Subcutaneous abdominal adipose tissue (tissue), 5 donors: ENCODE data around the gene SERF1B.
"Not testable (repeated sequence)": the region's sequence is repeated elsewhere in the genome, so short reads cannot be mapped to it uniquely, and the experiment has no call there.

Experiments
- H3K27ac ChIP-seq: one replicate; pipeline ENCODE4 v1.7.0; 2013; ENCODE audit warnings: low read depth, mild to moderate bottlenecking, inconsistent platforms, low read length, moderate library complexity
- H3K27me3 ChIP-seq, 5 donors: one replicate each; pipeline ENCODE4 v1.7.0; 2013; ENCODE audit warnings: low read length in 5 of 5, inconsistent platforms in 1 of 5; ENCODE audit not compliant: control insufficient read depth in 5 of 5, insufficient read depth in 4 of 5
- H3K36me3 ChIP-seq, 5 donors: one replicate each; pipeline ENCODE4 v1.7.0; 2013; ENCODE audit warnings: low read length in 5 of 5; ENCODE audit not compliant: control insufficient read depth in 5 of 5, insufficient read depth in 5 of 5
- H3K4me1 ChIP-seq, 5 donors: one replicate each; pipeline ENCODE4 v1.7.0; 2013; ENCODE audit warnings: low read length in 5 of 5, mild to moderate bottlenecking in 3 of 5, moderate library complexity in 1 of 5; ENCODE audit not compliant: control insufficient read depth in 5 of 5, insufficient read depth in 5 of 5
- H3K4me3 ChIP-seq, 5 donors: one replicate each; pipeline ENCODE4 v1.7.0; 2013; ENCODE audit warnings: low read length in 5 of 5, low read depth in 1 of 5
- H3K9ac ChIP-seq, 5 donors: one replicate each; pipeline ENCODE4 v1.7.0; 2013; ENCODE audit warnings: low read length in 5 of 5, mild to moderate bottlenecking in 4 of 5, moderate library complexity in 3 of 5
- H3K9me3 ChIP-seq, 5 donors: one replicate each; pipeline ENCODE4 v1.7.0; 2013; ENCODE audit warnings: low read length in 5 of 5; ENCODE audit not compliant: control insufficient read depth in 5 of 5
- donor health status: healthy.
- donor health status: healthy.
- donor health status: healthy.
- donor health status: healthy.
- donor health status: healthy.

Gene SERF1B

DNA sequence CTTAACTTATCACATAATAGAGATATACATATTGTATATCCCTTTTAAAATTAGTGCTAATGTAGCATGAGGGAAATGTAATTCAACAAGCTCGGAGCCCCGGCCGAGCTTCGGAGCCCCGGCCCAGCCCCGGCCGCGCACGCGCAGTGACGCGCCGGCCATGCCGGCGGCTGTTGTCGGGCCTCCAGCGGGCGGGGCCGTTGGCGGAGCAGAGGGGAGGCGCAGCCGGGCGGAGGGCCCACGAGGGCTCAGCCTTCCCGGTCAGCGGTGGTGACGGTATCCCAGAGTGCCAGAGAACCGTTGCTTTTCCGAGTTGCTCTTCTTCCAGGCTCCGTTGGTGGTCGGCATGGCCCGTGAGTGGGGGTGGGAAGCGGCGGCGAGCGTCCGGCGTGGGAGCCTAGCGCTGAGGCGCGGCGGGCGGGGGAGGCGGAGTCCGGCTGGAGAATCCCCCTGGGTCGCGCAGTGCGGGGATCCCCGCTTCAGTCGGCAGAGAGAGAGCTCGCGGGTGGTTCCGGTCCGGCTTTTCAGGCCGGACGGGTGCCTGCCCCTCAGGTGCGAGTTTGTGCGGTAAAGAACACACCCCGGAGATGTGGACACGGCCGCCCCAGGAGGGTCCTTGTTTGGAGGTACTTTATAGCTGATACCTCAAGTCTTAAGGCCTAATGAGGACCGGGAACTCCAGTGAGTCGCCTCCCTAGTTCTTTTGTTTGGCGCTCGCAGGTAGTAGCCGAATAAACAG, at the start of gene SERF1B:
Gene SERF1B, plus strand, starts transcription at position 146 of the 739 bp plus-strand sequence. Its CDS starts 201 bp downstream, at position 347.
- not testable (repeated sequence) for H3K4me1 ChIP-seq, H3K36me3 ChIP-seq, H3K9ac ChIP-seq, H3K9me3 ChIP-seq, H3K4me3 ChIP-seq, H3K27ac ChIP-seq, H3K27me3 ChIP-seq

- not testable (repeated sequence) for H3K36me3 ChIP-seq, H3K4me1 ChIP-seq, H3K27me3 ChIP-seq, H3K9me3 ChIP-seq, H3K4me3 ChIP-seq, H3K27ac ChIP-seq, H3K9ac ChIP-seq
Measured at GRCh38 chr5:69991713-69992112, 33.3 kb upstream of the SERF1B start.

GRCh38 chr5:69995535-69995934, 29.5 kb upstream of the SERF1B start:
- not testable (repeated sequence) for H3K4me1 ChIP-seq, H3K27ac ChIP-seq, H3K9ac ChIP-seq, H3K36me3 ChIP-seq, H3K9me3 ChIP-seq, H3K4me3 ChIP-seq, H3K27me3 ChIP-seq

DNA sequence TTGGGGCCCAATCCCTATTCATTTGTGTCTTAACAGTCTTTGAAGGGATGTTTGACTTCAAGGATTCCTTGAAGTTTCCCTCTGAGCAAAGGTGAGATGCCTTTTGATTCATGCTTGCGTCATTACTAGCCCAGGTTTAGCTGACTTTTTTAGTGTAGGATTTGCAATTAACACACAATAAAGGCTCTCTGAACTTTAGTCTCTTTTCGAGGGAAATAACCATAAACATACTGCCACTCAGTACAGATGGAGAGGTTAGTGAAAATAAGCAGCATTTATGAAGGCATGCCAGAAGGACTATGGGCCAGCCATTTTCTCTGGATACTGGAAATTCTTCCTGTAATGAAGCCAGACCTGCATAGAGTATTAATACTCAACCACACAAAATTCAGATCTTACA, 4.4 kb upstream of the SERF1B start:
- not testable (repeated sequence) for H3K9me3 ChIP-seq, H3K9ac ChIP-seq, H3K27me3 ChIP-seq, H3K36me3 ChIP-seq, H3K27ac ChIP-seq, H3K4me1 ChIP-seq, H3K4me3 ChIP-seq

- not testable (repeated sequence) for H3K27me3 ChIP-seq, H3K4me3 ChIP-seq, H3K4me1 ChIP-seq, H3K9me3 ChIP-seq, H3K27ac ChIP-seq, H3K9ac ChIP-seq, H3K36me3 ChIP-seq
Measured at GRCh38 chr5:70025845-70026145, 744 bp downstream of the SERF1B start.

- not testable (repeated sequence) for H3K27me3 ChIP-seq, H3K9ac ChIP-seq, H3K9me3 ChIP-seq, H3K27ac ChIP-seq, H3K4me1 ChIP-seq, H3K36me3 ChIP-seq, H3K4me3 ChIP-seq
Measured at GRCh38 chr5:70031204-70031603, 6.2 kb downstream of the SERF1B start.

DNA sequence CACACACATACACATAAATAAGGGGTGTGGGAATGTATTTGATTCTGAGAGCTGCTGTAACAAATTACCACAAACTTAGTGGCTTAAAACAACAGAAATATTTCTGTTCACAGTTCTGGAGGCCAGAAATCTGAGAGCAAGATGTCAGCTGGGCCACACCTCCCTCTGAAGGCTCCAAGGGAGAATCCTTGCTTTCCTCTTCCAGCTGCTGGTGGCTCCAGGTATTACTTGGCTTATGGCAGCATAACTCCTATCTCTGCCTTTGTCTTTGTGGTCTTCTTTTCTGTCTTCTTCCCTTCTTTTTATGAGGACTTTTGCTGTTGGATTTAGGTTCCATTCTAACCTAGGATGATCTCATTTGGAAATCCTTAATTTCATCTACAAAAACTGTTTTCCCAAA, 16.4 kb downstream of the SERF1B start:
- not testable (repeated sequence) for H3K36me3 ChIP-seq, H3K4me1 ChIP-seq, H3K9ac ChIP-seq, H3K4me3 ChIP-seq, H3K9me3 ChIP-seq, H3K27me3 ChIP-seq, H3K27ac ChIP-seq

DNA sequence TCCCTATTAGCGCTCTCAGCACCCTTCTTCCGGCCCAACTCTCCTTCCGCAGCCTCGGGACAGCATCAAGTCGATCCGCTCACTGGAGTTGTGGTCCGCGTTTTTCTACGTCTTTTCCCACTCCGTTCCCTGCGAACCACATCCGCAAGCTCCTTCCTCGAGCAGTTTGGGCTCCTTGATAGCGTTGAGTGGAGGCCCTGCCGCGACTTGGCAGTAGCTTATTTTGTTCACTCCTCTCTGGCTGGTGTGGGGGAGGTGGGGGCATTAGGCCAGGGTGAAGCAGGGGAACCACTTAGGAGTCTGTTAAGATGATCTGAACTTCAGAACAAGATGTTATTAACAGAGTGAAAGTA, 24.7 kb downstream of the SERF1B start:
- H3K9ac ChIP-seq, H3K27me3 ChIP-seq, H3K36me3 ChIP-seq, H3K9me3 ChIP-seq, H3K4me3 ChIP-seq, H3K4me1 ChIP-seq, H3K27ac ChIP-seq: not testable (repeated sequence)

GRCh38 chr5:70056289-70056942, 31.4 kb downstream of the SERF1B start:
- H3K27me3 ChIP-seq, H3K36me3 ChIP-seq, H3K9me3 ChIP-seq, H3K27ac ChIP-seq, H3K4me1 ChIP-seq, H3K4me3 ChIP-seq, H3K9ac ChIP-seq: not testable (repeated sequence)

GRCh38 chr5:70057140-70057539, 32.1 kb downstream of the SERF1B start:
- H3K27ac ChIP-seq, H3K4me3 ChIP-seq, H3K36me3 ChIP-seq, H3K4me1 ChIP-seq, H3K9me3 ChIP-seq, H3K27me3 ChIP-seq, H3K9ac ChIP-seq: not testable (repeated sequence)

DNA sequence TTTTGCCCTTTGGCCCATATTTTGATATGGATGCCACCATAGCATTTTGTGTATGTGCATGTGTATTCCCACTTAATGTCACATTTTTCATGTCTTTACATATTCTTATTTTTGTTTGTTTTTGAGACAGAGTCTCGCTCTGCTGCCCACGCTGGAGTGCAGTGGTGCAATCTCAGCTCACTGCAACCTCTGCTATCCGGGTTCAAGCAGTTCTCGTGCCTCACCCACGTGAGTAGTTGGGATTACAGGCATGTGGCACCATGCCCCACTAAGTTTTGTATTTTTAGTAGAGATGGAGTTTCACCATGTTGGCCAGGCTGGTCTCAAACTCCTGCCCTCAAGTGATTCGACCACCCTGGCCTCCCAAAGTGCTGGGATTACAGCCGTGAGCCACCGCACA, 52.6 kb downstream of the SERF1B start:
- H3K27me3 ChIP-seq, H3K4me3 ChIP-seq, H3K9ac ChIP-seq, H3K27ac ChIP-seq, H3K4me1 ChIP-seq, H3K9me3 ChIP-seq, H3K36me3 ChIP-seq: not testable (repeated sequence)
